HG02885 (cell line): ENCODE results near the gene TPM4.

ENCODE experiments used
- ATAC-seq: cut with Tn5 transposase; IDR thresholded peaks from one replicate; pipeline ENCODE4 v1.9.1; 2021; ENCODE audit warnings: mild to moderate bottlenecking; ENCODE audit not compliant: unreplicated experiment, poor library complexity

The TPM4 gene

GRCh38 chr19:16041299-16041990 lies 34.9 kb upstream of the TPM4 start:
- no peak for ATAC-seq

GRCh38 chr19:16041991-16042386 lies 34.3 kb upstream of the TPM4 start:
- ATAC-seq, result no peak

- no peak for ATAC-seq
These were observed 33.7 kb upstream of the TPM4 start for GRCh38 chr19:16042533-16043085.

GRCh38 chr19:16043156-16043757 lies 33.0 kb upstream of the TPM4 start:
- no peak for ATAC-seq

GRCh38 chr19:16044746-16045145 lies 31.5 kb upstream of the TPM4 start:
- ATAC-seq, result no peak

- no peak for ATAC-seq
These were observed 31.1 kb upstream of the TPM4 start for GRCh38 chr19:16045171-16045570.

- no peak for ATAC-seq
These were observed 30.4 kb upstream of the TPM4 start for GRCh38 chr19:16045893-16046292.

- ATAC-seq, result no peak
These were observed 27.7 kb upstream of the TPM4 start for GRCh38 chr19:16048583-16048982.

GRCh38 chr19:16051254-16052025 lies 24.9 kb upstream of the TPM4 start:
- no peak for ATAC-seq

- ATAC-seq, result no peak
These were observed 23.9 kb upstream of the TPM4 start for GRCh38 chr19:16052353-16052752.

GRCh38 chr19:16057062-16057461 lies 19.2 kb upstream of the TPM4 start:
- ATAC-seq, result no peak

GRCh38 chr19:16060294-16060693 lies 16.0 kb upstream of the TPM4 start:
- ATAC-seq, result no peak

GRCh38 chr19:16061943-16062342 lies 14.4 kb upstream of the TPM4 start:
- no peak for ATAC-seq

GRCh38 chr19:16062789-16063188 lies 13.5 kb upstream of the TPM4 start:
- no peak for ATAC-seq

- no peak for ATAC-seq
These were observed 11.9 kb upstream of the TPM4 start for GRCh38 chr19:16064209-16064889.

GRCh38 chr19:16066611-16067104 lies 9.6 kb upstream of the TPM4 start:
- ATAC-seq, result no peak

GRCh38 chr19:16067205-16067938 lies 8.9 kb upstream of the TPM4 start:
- ATAC-seq, result no peak

- no peak for ATAC-seq
These were observed 7.5 kb upstream of the TPM4 start for GRCh38 chr19:16068696-16069259.

- no peak for ATAC-seq
These were observed 6.4 kb upstream of the TPM4 start for GRCh38 chr19:16069813-16070365.
